GM18502 (cell line): Measurements from ENCODE around the gene ARHGAP15.

Source experiments
- ATAC-seq: cut with Tn5 transposase; IDR thresholded peaks from one replicate; pipeline ENCODE4 v1.9.1; 2021; ENCODE audit warnings: mild to moderate bottlenecking; ENCODE audit not compliant: unreplicated experiment, poor library complexity

The ARHGAP15 gene

GRCh38 chr2:143382573-143382972, 253.4 kb downstream of the ARHGAP15 start:
- no peak for ATAC-seq

GRCh38 chr2:143383016-143383415, 253.8 kb downstream of the ARHGAP15 start:
- no peak for ATAC-seq

GRCh38 chr2:143384111-143384510, 254.9 kb downstream of the ARHGAP15 start:
- no peak for ATAC-seq

- ATAC-seq: no peak
Measured at GRCh38 chr2:143390171-143390570, 261.0 kb downstream of the ARHGAP15 start.

GRCh38 chr2:143392358-143392757, 263.1 kb downstream of the ARHGAP15 start:
- no peak for ATAC-seq

- no peak for ATAC-seq
Measured at GRCh38 chr2:143394062-143394461, 264.8 kb downstream of the ARHGAP15 start.

- peak; percentile 81 for ATAC-seq
Measured at GRCh38 chr2:143397884-143398614, 268.8 kb downstream of the ARHGAP15 start.

- ATAC-seq: no peak
Measured at GRCh38 chr2:143398781-143399180, 269.6 kb downstream of the ARHGAP15 start.

GRCh38 chr2:143399631-143400069, 270.4 kb downstream of the ARHGAP15 start:
- no peak for ATAC-seq

GRCh38 chr2:143401861-143402260, 272.6 kb downstream of the ARHGAP15 start:
- no peak for ATAC-seq

- no peak for ATAC-seq
Measured at GRCh38 chr2:143402451-143402850, 273.2 kb downstream of the ARHGAP15 start.

GRCh38 chr2:143410082-143410897, 281.1 kb downstream of the ARHGAP15 start:
- no peak for ATAC-seq

GRCh38 chr2:143415571-143415970, 286.4 kb downstream of the ARHGAP15 start:
- no peak for ATAC-seq

GRCh38 chr2:143417428-143417827, 288.2 kb downstream of the ARHGAP15 start:
- ATAC-seq: no peak

- no peak for ATAC-seq
Measured at GRCh38 chr2:143420313-143420712, 291.1 kb downstream of the ARHGAP15 start.

- peak; percentile 98 for ATAC-seq
Measured at GRCh38 chr2:143422681-143423080, 293.5 kb downstream of the ARHGAP15 start.

- ATAC-seq: no peak
Measured at GRCh38 chr2:143425896-143426295, 296.7 kb downstream of the ARHGAP15 start.

GRCh38 chr2:143426296-143426695, 297.1 kb downstream of the ARHGAP15 start:
- no peak for ATAC-seq

GRCh38 chr2:143428700-143429099, 299.5 kb downstream of the ARHGAP15 start:
- no peak for ATAC-seq

- ATAC-seq: no peak
Measured at GRCh38 chr2:143429932-143430679, 300.9 kb downstream of the ARHGAP15 start.

- no peak for ATAC-seq
Measured at GRCh38 chr2:143431316-143431715, 302.1 kb downstream of the ARHGAP15 start.
